Glutamatergic neuron (in vitro differentiated cells): ENCODE data around the gene AFAP1. TPM values are rescaled to one million over a fixed set of nuclear protein-coding genes. Genes with fewer than 3 reads are reported as not detected.
A peak's percentile ranks its signal among the peaks of the same experiment; 100 is the strongest.

Experiments used
- DNase-seq: peaks from one replicate; pipeline ENCODE4 v3.0.0; 2022
- H3K27ac Mint-ChIP-seq: one replicate; pipeline ENCODE4 v1.8.0; 2020; ENCODE audit warnings: mild to moderate bottlenecking, mixed read lengths, inconsistent platforms; ENCODE audit not compliant: unreplicated experiment
- H3K27me3 Mint-ChIP-seq: one replicate; pipeline ENCODE4 v1.8.0; 2020; ENCODE audit warnings: mild to moderate bottlenecking, moderate library complexity, mixed read lengths, inconsistent platforms; ENCODE audit not compliant: unreplicated experiment
- H3K36me3 Mint-ChIP-seq: one replicate; pipeline ENCODE4 v1.8.0; 2020; ENCODE audit warnings: mild to moderate bottlenecking, mixed read lengths, inconsistent platforms; ENCODE audit not compliant: unreplicated experiment
- H3K4me1 Mint-ChIP-seq: one replicate; pipeline ENCODE4 v1.8.0; 2020; ENCODE audit warnings: mild to moderate bottlenecking, low read depth, mixed read lengths, inconsistent platforms; ENCODE audit not compliant: unreplicated experiment
- H3K4me3 Mint-ChIP-seq: one replicate; pipeline ENCODE4 v1.8.0; 2020; ENCODE audit warnings: mild to moderate bottlenecking, mixed read lengths, inconsistent platforms; ENCODE audit not compliant: unreplicated experiment
- H3K9me3 Mint-ChIP-seq: one replicate; pipeline ENCODE4 v1.8.0; 2020; ENCODE audit warnings: mild to moderate bottlenecking, moderate library complexity, mixed read lengths, inconsistent platforms; ENCODE audit not compliant: unreplicated experiment
- CTCF ChIP-seq: fragments of 200-600 bp; sonication (generic); IDR thresholded peaks from one replicate; pipeline ENCODE4 v1.5.0; 2021; ENCODE audit not compliant: partially characterized antibody, unreplicated experiment
- total RNA-seq: library from RNA; stranded (reverse); fragmentation: NEBNext Ultra II Directional; extraction: Animal tissue kit (Norgen Biotek cat#: 25700); gene quantifications from one replicate; pipeline ENCODE4 v1.2.1, GENCODE V29; 2021; ENCODE audit not compliant: unreplicated experiment

AFAP1 gene
- total RNA-seq, 1 donor from 2014 or later, result 528 TPM

GRCh38 chr4:7754565-7755262 lies 184.9 kb downstream of the AFAP1 start:
- H3K27ac Mint-ChIP-seq, result peak overlapping the region; percentile 68
- H3K9me3 Mint-ChIP-seq, result peaks cover 55% of the 10 kb centered on the region
- H3K27me3 Mint-ChIP-seq, result peaks cover 46% of the 10 kb centered on the region
- H3K4me3 Mint-ChIP-seq, result no peak overlapping the region
- no peak for DNase-seq
- H3K36me3 Mint-ChIP-seq, result peaks cover 5% of the 10 kb centered on the region
- TF ChIP-seq CTCF, result no peak
- H3K4me1 Mint-ChIP-seq, result peaks cover 24% of the 10 kb centered on the region

GRCh38 chr4:7753931-7754465 lies 185.7 kb downstream of the AFAP1 start:
- H3K9me3 Mint-ChIP-seq, result peaks cover 52% of the 10 kb centered on the region
- peaks cover 22% of the 10 kb centered on the region for H3K4me1 Mint-ChIP-seq
- H3K27ac Mint-ChIP-seq, result peak overlapping the region; percentile 85
- no peak overlapping the region for H3K4me3 Mint-ChIP-seq
- peaks cover 43% of the 10 kb centered on the region for H3K27me3 Mint-ChIP-seq
- TF ChIP-seq CTCF, result no peak
- DNase-seq, result no peak
- H3K36me3 Mint-ChIP-seq, result peaks cover 8% of the 10 kb centered on the region

- peaks cover 51% of the 10 kb centered on the region for H3K9me3 Mint-ChIP-seq
- no peak for TF ChIP-seq CTCF
- peak overlapping the region; percentile 85 for H3K27ac Mint-ChIP-seq
- peaks cover 18% of the 10 kb centered on the region for H3K4me1 Mint-ChIP-seq
- H3K4me3 Mint-ChIP-seq, result no peak overlapping the region
- peaks cover 12% of the 10 kb centered on the region for H3K36me3 Mint-ChIP-seq
- H3K27me3 Mint-ChIP-seq, result peaks cover 42% of the 10 kb centered on the region
- DNase-seq, result no peak
Observed at GRCh38 chr4:7753271-7753670, 186.4 kb downstream of the AFAP1 start.

GRCh38 chr4:7752649-7753048 lies 187.0 kb downstream of the AFAP1 start:
- no peak overlapping the region for H3K4me3 Mint-ChIP-seq
- H3K36me3 Mint-ChIP-seq, result peaks cover 11% of the 10 kb centered on the region
- no peak for TF ChIP-seq CTCF
- peaks cover 37% of the 10 kb centered on the region for H3K27me3 Mint-ChIP-seq
- no peak overlapping the region for H3K27ac Mint-ChIP-seq
- H3K9me3 Mint-ChIP-seq, result peaks cover 45% of the 10 kb centered on the region
- peaks cover 13% of the 10 kb centered on the region for H3K4me1 Mint-ChIP-seq
- DNase-seq, result no peak

GRCh38 chr4:7750972-7751371 lies 188.7 kb downstream of the AFAP1 start:
- H3K27me3 Mint-ChIP-seq, result peaks cover 30% of the 10 kb centered on the region
- peaks cover 31% of the 10 kb centered on the region for H3K9me3 Mint-ChIP-seq
- no peak for DNase-seq
- no peak for TF ChIP-seq CTCF
- H3K4me3 Mint-ChIP-seq, result no peak overlapping the region
- no peak overlapping the region for H3K27ac Mint-ChIP-seq
- peaks cover 8% of the 10 kb centered on the region for H3K4me1 Mint-ChIP-seq
- H3K36me3 Mint-ChIP-seq, result peaks cover 11% of the 10 kb centered on the region
